Activated B cell treated with CpG ODN at 0.5 μM for 24 hours (primary cell): ENCODE data around the gene EID2. TPM values are rescaled to one million over a fixed set of nuclear protein-coding genes. Genes with fewer than 3 reads are reported as not detected.

Experiments
- ATAC-seq: fragments of 200-7000 bp; cut with Tn5 transposase; one replicate; pipeline ENCODE4 v1.10.0; 2021; ENCODE audit warnings: low read depth, mild to moderate bottlenecking, moderate library complexity
- CTCF ChIA-PET: fragments of 350-600 bp; sonication (Branson Sonifier 250); formaldehyde crosslinking; loops from one replicate; lab custom pipeline; 2021; ENCODE audit warnings: antibody characterized with exemption; lab: Charles Lee
- POLR2A ChIA-PET: fragments of 350-600 bp; sonication (Branson Sonifier 250); formaldehyde crosslinking; loops from one replicate; lab custom pipeline; 2021; ENCODE audit warnings: antibody characterized with exemption; lab: Charles Lee
- DNase-seq: peaks from one replicate; pipeline ENCODE4 v3.0.0; 2022
- H3K27ac Mint-ChIP-seq: one replicate; pipeline ENCODE4 v1.8.0; 2020; ENCODE audit warnings: mixed read lengths
- H3K27me3 Mint-ChIP-seq: one replicate; pipeline ENCODE4 v1.8.0; 2021; ENCODE audit warnings: mixed read lengths
- H3K36me3 Mint-ChIP-seq: one replicate; pipeline ENCODE4 v1.8.0; 2021; ENCODE audit warnings: low read depth, mixed read lengths
- H3K4me1 Mint-ChIP-seq: one replicate; pipeline ENCODE4 v1.8.0; 2021; ENCODE audit warnings: mixed read lengths
- H3K4me3 Mint-ChIP-seq: one replicate; pipeline ENCODE4 v1.8.0; 2020; ENCODE audit warnings: mild to moderate bottlenecking, mixed read lengths
- H3K9me3 Mint-ChIP-seq: one replicate; pipeline ENCODE4 v1.8.0; 2020; ENCODE audit warnings: mixed read lengths
- intact Hi-C: fragments of 100-400 bp; cut with micrococcal nuclease; formaldehyde crosslinking; loops from one replicate; pipeline ENCODE4 v1.15.1; 2024
- total RNA-seq: library from RNA; stranded (reverse); gene quantifications from 2 replicates; pipeline ENCODE4 v1.2.3, GENCODE V29; 2022
- TF ChIP-seq, protein P1 (sequence below): fragments of 200-600 bp; IDR thresholded peaks from one replicate; pipeline ENCODE4 v1.8.0; 2022; ENCODE audit warnings: antibody characterized with exemption, mild to moderate bottlenecking

EID2 gene
- total RNA-seq, 1 donor from 2014 or later, result 11.4 TPM

DNA sequence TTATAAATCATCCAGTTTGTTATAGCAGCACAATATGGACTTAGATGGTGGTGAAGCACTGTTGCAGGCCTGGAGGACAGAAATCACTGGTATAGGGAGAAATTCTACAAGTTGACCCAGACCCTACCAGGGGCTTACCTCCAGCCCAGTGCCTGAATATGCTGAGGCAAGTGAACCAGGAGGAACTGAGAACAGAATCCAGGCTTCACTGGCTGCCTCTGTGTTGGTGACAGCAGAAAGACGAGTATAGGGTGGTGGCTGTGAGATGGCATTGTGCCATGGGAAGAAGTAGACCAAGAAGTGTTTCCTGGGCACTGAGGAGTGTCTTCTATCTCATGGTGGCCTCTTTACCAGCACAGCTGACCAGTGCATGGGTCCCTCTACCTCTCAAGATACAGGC lies 15.9 kb upstream of the EID2 start:
- intact Hi-C loops, result no loop called here
- ATAC-seq (no peak), DNase-seq (no peak)
- CTCF ChIA-PET, result no interaction called here
- Mint-ChIP-seq H3K36me3 (no peaks in the 10 kb centered on the region), H3K4me3 (no peak overlapping the region), H3K9me3 (no peaks in the 10 kb centered on the region), H3K27me3 (no peaks in the 10 kb centered on the region), H3K27ac (no peak overlapping the region), H3K4me1 (peaks cover 41% of the 10 kb centered on the region)
- TF ChIP-seq, protein P1, sequence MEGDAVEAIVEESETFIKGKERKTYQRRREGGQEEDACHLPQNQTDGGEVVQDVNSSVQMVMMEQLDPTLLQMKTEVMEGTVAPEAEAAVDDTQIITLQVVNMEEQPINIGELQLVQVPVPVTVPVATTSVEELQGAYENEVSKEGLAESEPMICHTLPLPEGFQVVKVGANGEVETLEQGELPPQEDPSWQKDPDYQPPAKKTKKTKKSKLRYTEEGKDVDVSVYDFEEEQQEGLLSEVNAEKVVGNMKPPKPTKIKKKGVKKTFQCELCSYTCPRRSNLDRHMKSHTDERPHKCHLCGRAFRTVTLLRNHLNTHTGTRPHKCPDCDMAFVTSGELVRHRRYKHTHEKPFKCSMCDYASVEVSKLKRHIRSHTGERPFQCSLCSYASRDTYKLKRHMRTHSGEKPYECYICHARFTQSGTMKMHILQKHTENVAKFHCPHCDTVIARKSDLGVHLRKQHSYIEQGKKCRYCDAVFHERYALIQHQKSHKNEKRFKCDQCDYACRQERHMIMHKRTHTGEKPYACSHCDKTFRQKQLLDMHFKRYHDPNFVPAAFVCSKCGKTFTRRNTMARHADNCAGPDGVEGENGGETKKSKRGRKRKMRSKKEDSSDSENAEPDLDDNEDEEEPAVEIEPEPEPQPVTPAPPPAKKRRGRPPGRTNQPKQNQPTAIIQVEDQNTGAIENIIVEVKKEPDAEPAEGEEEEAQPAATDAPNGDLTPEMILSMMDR, result no peak
- POLR2A ChIA-PET, result no interaction called here

DNA sequence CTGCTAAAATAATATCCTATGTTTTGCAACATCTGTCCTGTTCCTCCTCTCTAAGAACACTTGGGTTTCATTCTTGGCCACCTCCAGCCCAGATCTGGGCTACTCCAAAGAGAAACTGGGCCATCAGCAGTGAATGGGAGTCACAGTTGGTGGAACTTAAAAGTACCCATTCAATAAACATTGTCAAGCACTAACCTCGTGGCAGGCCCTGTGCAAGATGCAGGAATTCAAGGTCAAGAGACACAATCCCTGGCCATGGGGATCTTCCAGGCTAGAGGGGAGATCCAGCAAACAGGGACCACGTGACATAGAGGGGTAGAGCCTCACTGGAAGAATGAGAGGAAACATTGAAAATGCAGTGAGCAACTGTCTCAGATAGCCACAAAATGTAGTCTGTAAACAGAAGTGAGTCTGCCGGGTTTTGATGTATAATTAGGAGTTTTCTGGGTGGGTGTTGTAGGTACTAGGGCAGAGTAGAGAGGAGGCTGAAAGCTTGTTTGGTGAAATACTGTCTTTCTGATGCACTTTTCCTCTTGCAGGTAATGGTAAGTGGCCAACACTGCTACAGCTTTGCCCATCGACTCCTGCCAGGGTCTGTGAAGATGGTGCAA lies 14.8 kb upstream of the EID2 start:
- ChIA-PET POLR2A (no interaction called here), CTCF (no interaction called here)
- Mint-ChIP-seq H3K9me3 (no peaks in the 10 kb centered on the region), H3K36me3 (no peaks in the 10 kb centered on the region), H3K4me1 (peaks cover 41% of the 10 kb centered on the region), H3K27ac (no peak overlapping the region), H3K4me3 (no peak overlapping the region), H3K27me3 (no peaks in the 10 kb centered on the region)
- DNase-seq (no peak), ATAC-seq (no peak)
- TF ChIP-seq, protein P1, result no peak
- intact Hi-C loops, result no loop called here

DNA sequence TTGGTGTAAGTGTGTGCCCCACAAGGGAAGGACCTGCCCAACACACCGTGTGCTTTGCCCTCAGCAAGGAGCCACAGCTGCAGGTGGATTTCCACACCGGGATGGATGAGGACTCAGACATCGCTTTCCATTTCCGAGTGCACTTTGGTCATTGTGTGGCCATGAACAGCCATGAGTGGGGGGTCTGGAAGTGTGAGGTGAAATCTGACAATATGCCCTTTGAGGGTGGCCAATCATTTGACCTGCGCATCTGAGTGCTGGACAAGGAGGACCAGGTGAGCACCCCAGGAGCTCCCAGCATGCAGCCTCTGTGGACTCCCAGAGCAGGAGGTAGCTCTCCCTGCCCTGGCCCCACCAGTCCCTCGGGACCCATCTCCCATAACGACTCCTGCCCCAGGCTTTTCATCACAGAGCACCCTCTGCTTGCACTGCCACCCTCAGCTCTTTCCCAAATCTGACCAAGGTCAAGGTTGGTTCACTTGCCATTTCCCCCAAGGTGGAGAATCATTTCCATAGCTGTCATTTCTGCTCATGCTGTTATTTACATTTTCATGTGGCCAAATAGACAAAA lies 13.2 kb upstream of the EID2 start:
- H3K4me3 Mint-ChIP-seq, result no peak overlapping the region
- POLR2A ChIA-PET, result no interaction called here
- TF ChIP-seq, protein P1, result no peak
- H3K36me3 Mint-ChIP-seq, result no peaks in the 10 kb centered on the region
- H3K4me1 Mint-ChIP-seq, result peaks cover 32% of the 10 kb centered on the region
- H3K27me3 Mint-ChIP-seq, result no peaks in the 10 kb centered on the region
- DNase-seq (no peak), ATAC-seq (no peak)
- H3K27ac Mint-ChIP-seq, result no peak overlapping the region
- intact Hi-C loops, result no loop called here
- CTCF ChIA-PET, result interaction anchor here (1.0 kb wide), 1 partner anchor 119 kb away, joined by 4 read pairs; no protein-coding TSS in a partner anchor
- H3K9me3 Mint-ChIP-seq, result no peaks in the 10 kb centered on the region

DNA sequence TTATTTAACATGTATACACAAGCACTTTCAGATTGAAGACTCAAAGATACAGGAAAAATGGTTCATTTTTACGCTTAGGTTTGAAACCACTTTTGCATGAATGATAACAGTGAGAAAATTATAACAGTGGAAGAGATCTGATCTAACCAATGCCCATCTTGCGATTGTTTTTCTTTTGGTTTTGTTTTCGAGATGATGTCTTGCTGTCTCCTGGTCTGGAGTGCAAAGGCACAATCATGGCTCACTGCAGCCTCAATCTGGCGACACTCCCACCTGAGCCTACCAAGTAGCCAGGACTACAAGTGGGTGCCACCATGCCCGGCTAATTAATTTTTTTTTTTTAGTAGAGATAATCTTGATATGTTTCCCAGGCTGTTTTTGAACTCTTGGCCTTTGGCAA lies 10.2 kb upstream of the EID2 start:
- DNase-seq (no peak), ATAC-seq (no peak)
- POLR2A ChIA-PET, result no interaction called here
- TF ChIP-seq, protein P1, result no peak
- Mint-ChIP-seq H3K27me3 (peaks cover 5% of the 10 kb centered on the region), H3K36me3 (no peaks in the 10 kb centered on the region), H3K9me3 (no peaks in the 10 kb centered on the region), H3K4me3 (no peak overlapping the region), H3K27ac (no peak overlapping the region), H3K4me1 (peaks cover 20% of the 10 kb centered on the region)
- CTCF ChIA-PET, result interaction anchor here (0.8 to 2.4 kb wide), 3 partner anchors 109 to 218 kb away, joined by 3 to 35 read pairs (median 9); no protein-coding TSS in a partner anchor
- intact Hi-C loops, result loop anchor here (2.0 kb wide), 2 partner anchors 77 to 217 kb away; no protein-coding TSS in a partner anchor

DNA sequence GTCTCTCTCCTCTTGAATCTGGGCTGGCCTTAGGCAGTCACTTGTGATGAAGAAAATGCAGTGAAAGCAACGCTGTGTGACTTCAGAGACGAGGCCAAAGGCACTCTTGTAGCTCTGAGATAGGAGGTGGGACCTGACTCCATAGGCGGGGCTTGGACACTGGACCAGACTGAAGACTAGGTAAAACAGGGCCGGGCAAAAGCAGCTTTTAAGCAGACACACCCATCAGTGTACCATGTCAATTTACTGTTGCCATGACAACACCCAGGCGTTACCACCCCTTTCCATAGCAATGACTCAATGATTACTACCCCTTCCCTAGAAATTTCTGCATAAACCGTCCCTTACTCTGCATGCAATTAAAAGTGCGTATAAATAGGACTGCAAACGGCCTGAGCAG lies 6.6 kb upstream of the EID2 start:
- POLR2A ChIA-PET, result no interaction called here
- Mint-ChIP-seq H3K27ac (no peak overlapping the region), H3K4me3 (no peak overlapping the region), H3K4me1 (peaks cover 10% of the 10 kb centered on the region), H3K27me3 (peaks cover 5% of the 10 kb centered on the region), H3K36me3 (no peaks in the 10 kb centered on the region), H3K9me3 (no peaks in the 10 kb centered on the region)
- intact Hi-C loops, result no loop called here
- ATAC-seq (no peak), DNase-seq (no peak)
- CTCF ChIA-PET, result no interaction called here
- TF ChIP-seq, protein P1, result no peak
